ENCODE results near the gene SRXN1. TPM values are rescaled to one million over a fixed set of nuclear protein-coding genes. Genes with fewer than 3 reads are reported as not detected.

SRXN1 gene
- total RNA-seq, 1 experiment from 2014 or later: 158 TPM

- peak; percentile 29 for DNase-seq (ENCODE audit: low spot score)
Observed at GRCh38 chr20:675453-676314, 22.7 kb upstream of the SRXN1 start, which contains the start of gene SCRT2. TSS of gene SCRT2 (minus strand) at chr20:675802. CDS start at chr20:675601, 201 bp downstream.

- DNase-seq (ENCODE audit: low spot score): no peak
Observed at GRCh38 chr20:675033-675452, 22.0 kb upstream of the SRXN1 start.

GRCh38 chr20:673603-674001, 20.6 kb upstream of the SRXN1 start:
- no peak for DNase-seq (ENCODE audit: low spot score)

GRCh38 chr20:672963-673602, 20.1 kb upstream of the SRXN1 start:
- DNase-seq (ENCODE audit: low spot score): no peak

- no peak for DNase-seq (ENCODE audit: low spot score)
Observed at GRCh38 chr20:671252-672030, 18.4 kb upstream of the SRXN1 start.

- DNase-seq (ENCODE audit: low spot score): no peak
Observed at GRCh38 chr20:669573-669972, 16.6 kb upstream of the SRXN1 start.

GRCh38 chr20:668638-669037, 15.6 kb upstream of the SRXN1 start:
- DNase-seq (ENCODE audit: low spot score): no peak

- DNase-seq (ENCODE audit: low spot score): no peak
Observed at GRCh38 chr20:668050-668449, 15.1 kb upstream of the SRXN1 start.

- DNase-seq (ENCODE audit: low spot score): peak; percentile 37
Observed at GRCh38 chr20:667351-668034, 14.5 kb upstream of the SRXN1 start.

- no peak for DNase-seq (ENCODE audit: low spot score)
Observed at GRCh38 chr20:666877-667276, 13.9 kb upstream of the SRXN1 start.

- DNase-seq (ENCODE audit: low spot score): no peak
Observed at GRCh38 chr20:665276-665675, 12.3 kb upstream of the SRXN1 start.

GRCh38 chr20:664576-664975, 11.6 kb upstream of the SRXN1 start:
- DNase-seq (ENCODE audit: low spot score): no peak

GRCh38 chr20:664151-664550, 11.2 kb upstream of the SRXN1 start:
- DNase-seq (ENCODE audit: low spot score): no peak

- no peak for DNase-seq (ENCODE audit: low spot score)
Observed at GRCh38 chr20:663315-664090, 10.5 kb upstream of the SRXN1 start.

- DNase-seq (ENCODE audit: low spot score): no peak
Observed at GRCh38 chr20:662277-663192, 9.5 kb upstream of the SRXN1 start.

GRCh38 chr20:661474-662270, 8.7 kb upstream of the SRXN1 start:
- DNase-seq (ENCODE audit: low spot score): no peak

- DNase-seq (ENCODE audit: low spot score): no peak
Observed at GRCh38 chr20:658731-659291, 5.8 kb upstream of the SRXN1 start.

- DNase-seq (ENCODE audit: low spot score): no peak
Observed at GRCh38 chr20:658202-658601, 5.2 kb upstream of the SRXN1 start.
